A549 (cell line): Measurements from ENCODE around the gene MDGA2. TPM values are rescaled to one million over a fixed set of nuclear protein-coding genes. Genes with fewer than 3 reads are reported as not detected.
"Not testable (repeated sequence)": the region's sequence is repeated elsewhere in the genome, so short reads cannot be mapped to it uniquely, and the experiment has no call there.

Experiments
- ATAC-seq, 2 experiments: fragments of 200-7000 bp in 1 of 2; fragments of >200 bp in 1 of 2; cut with Nextera tagmentation in 1 of 2; cut with Tn5 transposase in 1 of 2; 3 replicates each; pipeline versions ENCODE4 v1.8.0 to v1.9.1; 2018 to 2020; ENCODE audit warnings: mild to moderate bottlenecking in 1 of 2, moderate library complexity in 1 of 2
- CTCF ChIA-PET: fragments of 300-600 bp; sonication (Branson Sonifier 250); formaldehyde crosslinking; extraction: SDS; loops from one replicate; lab custom pipeline; 2021; ENCODE audit warnings: antibody characterized with exemption, inconsistent platforms; lab: Yijun Ruan, JAX
- POLR2A ChIA-PET: fragments of 350-600 bp; formaldehyde crosslinking; extraction: SDS; loops from one replicate; lab custom pipeline; 2021; ENCODE audit warnings: antibody characterized with exemption, inconsistent platforms; lab: Yijun Ruan, JAX
- DNase-seq, 2 experiments: peaks; one replicate each; pipeline versions ENCODE4 v3.0.0 to v3.0.0-alpha.2; 2011 to 2016; ENCODE audit warnings: low read depth in 1 of 2, low spot score in 1 of 2
- FAIRE-seq: peaks from 2 replicates; lab custom pipeline; 2011; peaks lifted over from hg19 to GRCh38; lab: Jason Lieb, UNC
- H3K27ac ChIP-seq, 2 experiments: fragments of >200 bp; sonication (Bioruptor Twin); formaldehyde crosslinking; 3 replicates each; pipeline ENCODE4 v1.5.1; 2016 to 2017
- H3K4me1 ChIP-seq: fragments of >200 bp; sonication (Bioruptor Twin); formaldehyde crosslinking; 3 replicates; pipeline ENCODE4 v1.6.1; 2016
- H3K4me2 ChIP-seq: fragments of >200 bp; sonication (Bioruptor Twin); formaldehyde crosslinking; 3 replicates; pipeline ENCODE4 v1.6.1; 2016
- H3K4me3 ChIP-seq: fragments of >200 bp; sonication (Bioruptor Twin); formaldehyde crosslinking; 3 replicates; pipeline ENCODE4 v1.5.1; 2016
- H3K9me3 ChIP-seq: fragments of >200 bp; sonication (Bioruptor Twin); formaldehyde crosslinking; 3 replicates; pipeline ENCODE4 v1.6.1; 2016
- BHLHE40 ChIP-seq: IDR thresholded peaks from 2 replicates; pipeline ENCODE4 v1.6.1; 2012; ENCODE audit warnings: low read depth, low read length, inconsistent platforms
- ESRRA ChIP-seq: fragments of 150-350 bp; IDR thresholded peaks from 2 replicates; pipeline ENCODE4 v1.6.1; 2014; ENCODE audit warnings: mild to moderate bottlenecking, low read length, borderline replicate concordance
- FOXS1 ChIP-seq: fragments of 250-450 bp; sonication (Bioruptor Pico); IDR thresholded peaks from 2 replicates; pipeline ENCODE4 v1.5.0; 2020; ENCODE audit warnings: mild to moderate bottlenecking, moderate library complexity
- GATA3 ChIP-seq: IDR thresholded peaks from 2 replicates; pipeline ENCODE4 v1.6.1; 2012; ENCODE audit warnings: borderline replicate concordance
- HDAC2 ChIP-seq: fragments of 200-600 bp; sonication (generic); IDR thresholded peaks from 2 replicates; pipeline ENCODE4 v1.6.1; 2016
- HEYL ChIP-seq: fragments of 250-450 bp; sonication (Bioruptor Pico); IDR thresholded peaks from 2 replicates; pipeline ENCODE4 v1.8.0; 2021; ENCODE audit warnings: mild to moderate bottlenecking, moderate library complexity
- HOXB13 ChIP-seq: fragments of 250-450 bp; sonication (Bioruptor Pico); IDR thresholded peaks from 2 replicates; pipeline ENCODE4 v1.5.0; 2020; ENCODE audit warnings: low read depth, mild to moderate bottlenecking, moderate library complexity
- JUN ChIP-seq, 2 experiments: fragments of >200 bp; sonication (Bioruptor Twin); formaldehyde crosslinking; IDR thresholded peaks; 2 replicates in 1 of 2; 3 replicates in 1 of 2; pipeline ENCODE4 v1.6.1; 2016 to 2017
- KDM1A ChIP-seq: fragments of 200-600 bp; sonication (generic); IDR thresholded peaks from 2 replicates; pipeline ENCODE4 v1.6.1; 2016; ENCODE audit warnings: low read depth, mild to moderate bottlenecking
- KDM5A ChIP-seq: fragments of 200-600 bp; sonication (generic); IDR thresholded peaks from 2 replicates; pipeline ENCODE4 v1.6.1; 2016; ENCODE audit warnings: antibody characterized with exemption, mild to moderate bottlenecking
- NFE2L2 ChIP-seq: fragments of 150-350 bp; conservative IDR thresholded peaks from 2 replicates; pipeline ENCODE4 v1.6.1; 2014; ENCODE audit warnings: low read length
- NR3C1 ChIP-seq: fragments of >200 bp; sonication (Bioruptor Twin); formaldehyde crosslinking; IDR thresholded peaks from 3 replicates; pipeline ENCODE4 v1.6.1; 2017
- POLR2A ChIP-seq: IDR thresholded peaks from 2 replicates; pipeline ENCODE4 v1.6.1; 2012; ENCODE audit warnings: mild to moderate bottlenecking, low read length
- RARB ChIP-seq: fragments of 250-450 bp; sonication (Bioruptor Pico); IDR thresholded peaks from 2 replicates; pipeline ENCODE4 v1.8.0; 2021; ENCODE audit warnings: mild to moderate bottlenecking, moderate library complexity
- RNF2 ChIP-seq: fragments of 200-600 bp; sonication (generic); IDR thresholded peaks from 2 replicates; pipeline ENCODE4 v1.6.1; 2016; ENCODE audit warnings: low read depth, mild to moderate bottlenecking, antibody characterized with exemption, moderate library complexity, borderline replicate concordance
- ZC3H11A ChIP-seq: fragments of 450-650 bp; IDR thresholded peaks from 2 replicates; pipeline ENCODE4 v1.6.1; 2014; ENCODE audit warnings: antibody characterized with exemption, mild to moderate bottlenecking
- ZFP36 ChIP-seq: fragments of 450-650 bp; IDR thresholded peaks from 2 replicates; pipeline ENCODE4 v1.6.1; 2014; ENCODE audit warnings: borderline replicate concordance; ENCODE audit not compliant: partially characterized antibody
- WGBS: methylation state at CpG from one replicate; pipeline ENCODE4 v1.1.6; 2017; ENCODE audit errors: missing lambda C conversion rate; 5-methylcytosine and 5-hydroxymethylcytosine counted together
- polyA plus RNA-seq, 4 experiments: library from polyadenylated mRNA; depleted of rRNA in 3 of 4; stranded (reverse); fragments of >200 nt; fragmentation: RNase III in 1 of 4; extraction: RNeasy Plus Mini Kit Qiagen cat#74134 plus additional on column Dnase treatment in 1 of 4; gene quantifications; 2 replicates in 3 of 4; 3 replicates in 1 of 4; pipeline ENCODE4 v1.2.3, GENCODE V29; 2011 to 2017
- TF ChIP-seq, protein P1 (sequence below): fragments of >200 bp; sonication (Bioruptor Twin); formaldehyde crosslinking; IDR thresholded peaks from 3 replicates; pipeline ENCODE4 v1.5.1; 2016
- TF ChIP-seq, protein P2 (sequence below): fragments of >200 bp; sonication (Bioruptor Twin); formaldehyde crosslinking; IDR thresholded peaks from 3 replicates; pipeline ENCODE4 v1.6.1; 2016
- TF ChIP-seq, protein P3 (sequence below): IDR thresholded peaks from 2 replicates; pipeline ENCODE4 v1.6.1; 2012
- TF ChIP-seq, protein P4 (sequence below): fragments of 150-350 bp; IDR thresholded peaks from 2 replicates; pipeline ENCODE4 v1.6.1; 2014; ENCODE audit warnings: low read depth, mild to moderate bottlenecking, low read length
- TF ChIP-seq, protein P5 (sequence below): fragments of 250-450 bp; sonication (Bioruptor Pico); IDR thresholded peaks from 2 replicates; pipeline ENCODE4 v1.5.0; 2021; ENCODE audit warnings: mild to moderate bottlenecking, moderate library complexity, borderline replicate concordance
- TF ChIP-seq, protein P6 (sequence below): IDR thresholded peaks from 2 replicates; pipeline ENCODE4 v1.6.1; 2012

MDGA2 gene
- polyA plus RNA-seq, 2 of the 4 experiments (the other 2 are of a cell fraction): 0.08 to 0.12 TPM

DNA sequence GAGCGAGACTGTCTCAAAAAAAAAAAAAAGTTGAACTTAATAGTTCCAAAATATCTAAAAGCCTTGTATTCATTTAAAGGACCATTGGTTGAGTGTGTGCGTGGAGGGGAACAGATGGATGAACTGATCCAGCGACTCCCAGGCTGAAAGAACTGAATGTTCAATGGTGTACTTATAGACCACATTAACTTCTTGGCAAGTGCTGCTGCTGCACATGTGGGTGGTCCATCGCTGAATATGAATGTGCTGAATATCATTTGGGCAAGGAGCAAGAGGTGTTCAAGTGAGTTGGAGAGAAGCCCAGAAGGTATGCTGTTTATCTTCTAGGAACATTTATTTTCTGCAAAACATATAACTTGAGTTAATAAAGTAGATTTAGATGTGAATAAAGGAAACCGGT lies 734.8 kb downstream of the MDGA2 start:
- FAIRE-seq (no peak), ATAC-seq (no peak), DNase-seq (no peak)
- Histone ChIP-seq H3K9me3 (0 out of 3 replicates have a peak, but pooled peaks cover 2% of the 10 kb centered on the region), H3K4me2 (no peak overlapping the region), H3K4me3 (no peak overlapping the region), H3K27ac (no peak overlapping the region), H3K4me1 (no peaks in the 10 kb centered on the region)
- TF ChIP-seq HOXB13 (CRISPR knock-in tag): no peak
- TF ChIP-seq KDM5A: no peak
- no peak for TF ChIP-seq RNF2
- TF ChIP-seq NR3C1: no peak
- TF ChIP-seq, protein P1, sequence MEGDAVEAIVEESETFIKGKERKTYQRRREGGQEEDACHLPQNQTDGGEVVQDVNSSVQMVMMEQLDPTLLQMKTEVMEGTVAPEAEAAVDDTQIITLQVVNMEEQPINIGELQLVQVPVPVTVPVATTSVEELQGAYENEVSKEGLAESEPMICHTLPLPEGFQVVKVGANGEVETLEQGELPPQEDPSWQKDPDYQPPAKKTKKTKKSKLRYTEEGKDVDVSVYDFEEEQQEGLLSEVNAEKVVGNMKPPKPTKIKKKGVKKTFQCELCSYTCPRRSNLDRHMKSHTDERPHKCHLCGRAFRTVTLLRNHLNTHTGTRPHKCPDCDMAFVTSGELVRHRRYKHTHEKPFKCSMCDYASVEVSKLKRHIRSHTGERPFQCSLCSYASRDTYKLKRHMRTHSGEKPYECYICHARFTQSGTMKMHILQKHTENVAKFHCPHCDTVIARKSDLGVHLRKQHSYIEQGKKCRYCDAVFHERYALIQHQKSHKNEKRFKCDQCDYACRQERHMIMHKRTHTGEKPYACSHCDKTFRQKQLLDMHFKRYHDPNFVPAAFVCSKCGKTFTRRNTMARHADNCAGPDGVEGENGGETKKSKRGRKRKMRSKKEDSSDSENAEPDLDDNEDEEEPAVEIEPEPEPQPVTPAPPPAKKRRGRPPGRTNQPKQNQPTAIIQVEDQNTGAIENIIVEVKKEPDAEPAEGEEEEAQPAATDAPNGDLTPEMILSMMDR: no peak
- no peak for TF ChIP-seq ZFP36
- TF ChIP-seq HEYL (CRISPR knock-in tag): no peak
- TF ChIP-seq FOXS1 (CRISPR knock-in tag): no peak
- no peak for TF ChIP-seq GATA3
- TF ChIP-seq BHLHE40: no peak
- TF ChIP-seq, protein P2, sequence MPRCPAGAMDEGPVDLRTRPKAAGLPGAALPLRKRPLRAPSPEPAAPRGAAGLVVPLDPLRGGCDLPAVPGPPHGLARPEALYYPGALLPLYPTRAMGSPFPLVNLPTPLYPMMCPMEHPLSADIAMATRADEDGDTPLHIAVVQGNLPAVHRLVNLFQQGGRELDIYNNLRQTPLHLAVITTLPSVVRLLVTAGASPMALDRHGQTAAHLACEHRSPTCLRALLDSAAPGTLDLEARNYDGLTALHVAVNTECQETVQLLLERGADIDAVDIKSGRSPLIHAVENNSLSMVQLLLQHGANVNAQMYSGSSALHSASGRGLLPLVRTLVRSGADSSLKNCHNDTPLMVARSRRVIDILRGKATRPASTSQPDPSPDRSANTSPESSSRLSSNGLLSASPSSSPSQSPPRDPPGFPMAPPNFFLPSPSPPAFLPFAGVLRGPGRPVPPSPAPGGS: no peak
- TF ChIP-seq, protein P3, sequence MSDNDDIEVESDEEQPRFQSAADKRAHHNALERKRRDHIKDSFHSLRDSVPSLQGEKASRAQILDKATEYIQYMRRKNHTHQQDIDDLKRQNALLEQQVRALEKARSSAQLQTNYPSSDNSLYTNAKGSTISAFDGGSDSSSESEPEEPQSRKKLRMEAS: no peak
- no peak for TF ChIP-seq NFE2L2
- ChIA-PET POLR2A (no interaction called here), CTCF (no interaction called here)
- 20% methylated on average over 5 of the region's 5 CpGs for WGBS

DNA sequence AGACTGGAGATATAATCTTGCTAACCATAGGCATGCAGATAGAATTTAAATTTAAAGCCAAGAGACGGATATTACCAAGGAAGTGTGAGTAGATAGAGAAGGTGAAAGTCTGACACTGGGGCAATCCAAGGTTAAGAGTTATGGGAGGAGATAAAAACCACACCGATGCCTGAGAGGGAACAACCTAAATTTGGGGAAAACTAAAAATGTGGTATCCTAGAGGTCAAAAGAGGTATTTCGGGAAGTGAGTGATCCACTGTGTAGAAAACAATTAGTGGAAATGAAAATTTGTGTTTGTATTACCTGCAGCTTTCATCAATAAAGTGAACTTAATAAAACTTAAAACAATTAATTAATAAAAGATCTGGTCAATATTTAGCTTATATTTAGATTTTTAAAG lies 754.9 kb downstream of the MDGA2 start:
- 42% methylated on average over 3 of the region's 3 CpGs for WGBS
- Histone ChIP-seq H3K4me2 (no peak overlapping the region), H3K27ac (no peak overlapping the region), H3K9me3 (no peaks in the 10 kb centered on the region), H3K4me3 (no peak overlapping the region), H3K4me1 (no peaks in the 10 kb centered on the region)
- no peak for DNase-seq
- no peak for ATAC-seq
- CTCF ChIA-PET: no interaction called here
- POLR2A ChIA-PET: no interaction called here
- FAIRE-seq: no peak
- no peak for TF ChIP-seq HDAC2
- no peak for TF ChIP-seq JUN (IDR thresholded peaks at IDR 0.05)
- no peak for TF ChIP-seq RARB (CRISPR knock-in tag)
- TF ChIP-seq, protein P4, sequence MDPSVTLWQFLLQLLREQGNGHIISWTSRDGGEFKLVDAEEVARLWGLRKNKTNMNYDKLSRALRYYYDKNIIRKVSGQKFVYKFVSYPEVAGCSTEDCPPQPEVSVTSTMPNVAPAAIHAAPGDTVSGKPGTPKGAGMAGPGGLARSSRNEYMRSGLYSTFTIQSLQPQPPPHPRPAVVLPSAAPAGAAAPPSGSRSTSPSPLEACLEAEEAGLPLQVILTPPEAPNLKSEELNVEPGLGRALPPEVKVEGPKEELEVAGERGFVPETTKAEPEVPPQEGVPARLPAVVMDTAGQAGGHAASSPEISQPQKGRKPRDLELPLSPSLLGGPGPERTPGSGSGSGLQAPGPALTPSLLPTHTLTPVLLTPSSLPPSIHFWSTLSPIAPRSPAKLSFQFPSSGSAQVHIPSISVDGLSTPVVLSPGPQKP: no peak
- no peak for TF ChIP-seq ESRRA
- no peak for TF ChIP-seq KDM1A
- no peak for TF ChIP-seq ZC3H11A
- TF ChIP-seq, protein P5, sequence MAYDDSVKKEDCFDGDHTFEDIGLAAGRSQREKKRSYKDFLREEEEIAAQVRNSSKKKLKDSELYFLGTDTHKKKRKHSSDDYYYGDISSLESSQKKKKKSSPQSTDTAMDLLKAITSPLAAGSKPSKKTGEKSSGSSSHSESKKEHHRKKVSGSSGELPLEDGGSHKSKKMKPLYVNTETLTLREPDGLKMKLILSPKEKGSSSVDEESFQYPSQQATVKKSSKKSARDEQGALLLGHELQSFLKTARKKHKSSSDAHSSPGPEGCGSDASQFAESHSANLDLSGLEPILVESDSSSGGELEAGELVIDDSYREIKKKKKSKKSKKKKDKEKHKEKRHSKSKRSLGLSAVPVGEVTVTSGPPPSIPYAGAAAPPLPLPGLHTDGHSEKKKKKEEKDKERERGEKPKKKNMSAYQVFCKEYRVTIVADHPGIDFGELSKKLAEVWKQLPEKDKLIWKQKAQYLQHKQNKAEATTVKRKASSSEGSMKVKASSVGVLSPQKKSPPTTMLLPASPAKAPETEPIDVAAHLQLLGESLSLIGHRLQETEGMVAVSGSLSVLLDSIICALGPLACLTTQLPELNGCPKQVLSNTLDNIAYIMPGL: no peak
- TF ChIP-seq, protein P2: no peak
- no peak for TF ChIP-seq POLR2A
- TF ChIP-seq, protein P6, sequence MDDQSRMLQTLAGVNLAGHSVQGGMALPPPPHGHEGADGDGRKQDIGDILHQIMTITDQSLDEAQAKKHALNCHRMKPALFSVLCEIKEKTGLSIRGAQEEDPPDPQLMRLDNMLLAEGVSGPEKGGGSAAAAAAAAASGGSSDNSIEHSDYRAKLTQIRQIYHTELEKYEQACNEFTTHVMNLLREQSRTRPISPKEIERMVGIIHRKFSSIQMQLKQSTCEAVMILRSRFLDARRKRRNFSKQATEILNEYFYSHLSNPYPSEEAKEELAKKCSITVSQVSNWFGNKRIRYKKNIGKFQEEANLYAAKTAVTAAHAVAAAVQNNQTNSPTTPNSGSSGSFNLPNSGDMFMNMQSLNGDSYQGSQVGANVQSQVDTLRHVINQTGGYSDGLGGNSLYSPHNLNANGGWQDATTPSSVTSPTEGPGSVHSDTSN: no peak
- TF ChIP-seq, protein P3: no peak

DNA sequence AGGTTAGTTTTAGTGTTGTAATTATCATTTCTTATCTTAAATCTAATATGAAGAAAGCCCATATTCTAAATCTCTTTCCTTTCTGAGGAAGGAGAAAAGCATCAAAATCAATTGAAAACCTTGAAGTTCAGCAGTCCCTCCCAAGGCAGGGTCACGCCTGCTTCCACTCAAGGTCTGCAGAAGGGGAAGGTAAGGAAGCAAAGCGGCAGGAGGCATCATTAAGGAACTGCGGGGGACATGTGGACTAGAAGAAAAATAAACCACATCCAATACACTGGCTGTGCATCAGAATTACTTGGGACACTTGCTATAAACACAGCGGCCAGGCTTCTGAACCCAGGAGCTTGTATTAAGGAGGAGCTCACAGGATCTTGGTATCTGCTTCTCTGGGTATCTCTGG lies 759.9 kb downstream of the MDGA2 start:
- CTCF ChIA-PET, H3K4me2 ChIP-seq, H3K9me3 ChIP-seq, DNase-seq, H3K27ac ChIP-seq, POLR2A ChIA-PET, H3K4me3 ChIP-seq, H3K4me1 ChIP-seq, ATAC-seq: not testable (repeated sequence)
- FAIRE-seq: peak; percentile 99
- WGBS: 20% methylated on average over 4 of the region's 4 CpGs
